ENCODE data around the gene SEMA6A. TPM values are rescaled to one million over a fixed set of nuclear protein-coding genes. Genes with fewer than 3 reads are reported as not detected.

SEMA6A gene
- total RNA-seq, 1 experiment from 2014 or later: 406 TPM

DNA sequence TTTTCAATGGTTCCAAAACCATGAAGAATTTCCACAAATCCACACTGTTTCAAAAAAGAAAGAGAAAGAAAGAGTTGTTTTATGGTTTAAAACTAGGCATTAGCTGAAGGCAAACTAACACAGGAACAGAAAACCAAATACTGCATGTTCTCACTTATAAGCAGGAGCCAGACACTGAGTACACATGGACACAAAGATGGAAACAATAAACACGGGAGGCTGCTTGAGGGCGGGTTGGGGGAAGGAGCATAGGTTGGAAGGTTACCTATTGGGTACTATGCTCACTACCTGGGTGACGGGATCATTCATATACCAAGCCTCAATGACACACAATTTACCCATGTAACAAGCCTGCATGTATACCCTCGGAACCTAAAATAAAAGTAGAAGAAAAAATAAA, 45.0 kb downstream of the SEMA6A start (continued):
- TF ChIP-seq OVOL2 (CRISPR knock-in tag; IDR thresholded peaks at IDR 0.05; ENCODE audit: borderline replicate concordance): no peak

DNA sequence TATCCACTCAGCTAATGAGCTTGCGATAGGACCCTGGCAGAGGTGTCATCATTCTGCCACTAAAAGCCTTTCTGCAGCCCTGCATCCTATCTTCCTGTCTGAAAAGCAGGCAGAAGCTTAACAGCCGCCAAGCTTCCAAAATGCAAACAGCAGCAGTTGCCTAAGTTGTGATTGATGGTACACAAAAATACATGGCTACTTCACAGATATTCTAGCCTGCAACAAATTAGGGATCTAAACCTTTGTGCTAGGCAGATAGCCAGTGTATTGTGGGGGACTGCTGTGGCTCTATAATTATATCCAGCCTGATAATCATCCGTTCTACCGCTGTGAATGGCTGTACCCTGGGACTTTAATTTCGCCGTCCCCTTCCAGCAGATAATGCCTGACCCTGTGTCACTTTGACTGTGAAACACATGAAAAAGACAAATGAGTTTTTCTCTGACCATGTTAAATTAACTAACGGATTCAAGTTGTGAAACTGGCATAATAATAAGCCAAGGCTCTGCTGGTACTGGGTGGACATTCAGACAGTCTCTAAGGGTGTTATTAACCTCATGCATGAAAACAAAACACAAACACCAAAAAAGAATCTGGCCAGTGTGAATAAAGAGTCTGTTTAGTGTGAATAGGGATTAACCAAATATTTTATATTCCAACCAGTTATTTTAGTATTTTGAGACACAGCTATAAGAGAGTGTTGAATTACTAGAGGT, 45.9 kb downstream of the SEMA6A start:
- peak; percentile 8 for ATAC-seq
- peaks cover 70% of the 10 kb centered on the region for H3K4me1 Mint-ChIP-seq
- CTCF ChIA-PET: interaction anchor here (0.5 to 1.2 kb wide), 4 partner anchors 9 to 699 kb away, joined by 3 to 4 read pairs (median 3); no protein-coding TSS in a partner anchor

More for the DNA sequence above, 45.9 kb downstream of the SEMA6A start:
- H3K9me3 Mint-ChIP-seq: no peaks in the 10 kb centered on the region
- no peak for TF ChIP-seq IRF2 (CRISPR knock-in tag; IDR thresholded peaks at IDR 0.05; ENCODE audit: borderline replicate concordance, low read depth)
- TF ChIP-seq, protein P1, sequence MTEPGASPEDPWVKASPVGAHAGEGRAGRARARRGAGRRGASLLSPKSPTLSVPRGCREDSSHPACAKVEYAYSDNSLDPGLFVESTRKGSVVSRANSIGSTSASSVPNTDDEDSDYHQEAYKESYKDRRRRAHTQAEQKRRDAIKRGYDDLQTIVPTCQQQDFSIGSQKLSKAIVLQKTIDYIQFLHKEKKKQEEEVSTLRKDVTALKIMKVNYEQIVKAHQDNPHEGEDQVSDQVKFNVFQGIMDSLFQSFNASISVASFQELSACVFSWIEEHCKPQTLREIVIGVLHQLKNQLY (CRISPR knock-in tag; IDR thresholded peaks at IDR 0.05): no peak
- no peak for TF ChIP-seq ZNF317 (CRISPR knock-in tag; IDR thresholded peaks at IDR 0.05; ENCODE audit: borderline replicate concordance, low read depth)
- TF ChIP-seq, protein P2, sequence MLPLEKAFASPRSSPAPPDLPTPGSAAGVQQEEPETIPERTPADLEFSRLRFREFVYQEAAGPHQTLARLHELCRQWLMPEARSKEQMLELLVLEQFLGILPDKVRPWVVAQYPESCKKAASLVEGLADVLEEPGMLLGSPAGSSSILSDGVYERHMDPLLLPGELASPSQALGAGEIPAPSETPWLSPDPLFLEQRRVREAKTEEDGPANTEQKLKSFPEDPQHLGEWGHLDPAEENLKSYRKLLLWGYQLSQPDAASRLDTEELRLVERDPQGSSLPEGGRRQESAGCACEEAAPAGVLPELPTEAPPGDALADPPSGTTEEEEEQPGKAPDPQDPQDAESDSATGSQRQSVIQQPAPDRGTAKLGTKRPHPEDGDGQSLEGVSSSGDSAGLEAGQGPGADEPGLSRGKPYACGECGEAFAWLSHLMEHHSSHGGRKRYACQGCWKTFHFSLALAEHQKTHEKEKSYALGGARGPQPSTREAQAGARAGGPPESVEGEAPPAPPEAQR (CRISPR knock-in tag; IDR thresholded peaks at IDR 0.05): no peak
- TF ChIP-seq, protein P3, sequence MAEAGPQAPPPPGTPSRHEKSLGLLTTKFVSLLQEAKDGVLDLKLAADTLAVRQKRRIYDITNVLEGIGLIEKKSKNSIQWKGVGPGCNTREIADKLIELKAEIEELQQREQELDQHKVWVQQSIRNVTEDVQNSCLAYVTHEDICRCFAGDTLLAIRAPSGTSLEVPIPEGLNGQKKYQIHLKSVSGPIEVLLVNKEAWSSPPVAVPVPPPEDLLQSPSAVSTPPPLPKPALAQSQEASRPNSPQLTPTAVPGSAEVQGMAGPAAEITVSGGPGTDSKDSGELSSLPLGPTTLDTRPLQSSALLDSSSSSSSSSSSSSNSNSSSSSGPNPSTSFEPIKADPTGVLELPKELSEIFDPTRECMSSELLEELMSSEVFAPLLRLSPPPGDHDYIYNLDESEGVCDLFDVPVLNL (CRISPR knock-in tag; IDR thresholded peaks at IDR 0.05; ENCODE audit: borderline replicate concordance, low read depth): no peak
- no peak for TF ChIP-seq SOX15 (CRISPR knock-in tag; IDR thresholded peaks at IDR 0.05)
- TF ChIP-seq, protein P4, sequence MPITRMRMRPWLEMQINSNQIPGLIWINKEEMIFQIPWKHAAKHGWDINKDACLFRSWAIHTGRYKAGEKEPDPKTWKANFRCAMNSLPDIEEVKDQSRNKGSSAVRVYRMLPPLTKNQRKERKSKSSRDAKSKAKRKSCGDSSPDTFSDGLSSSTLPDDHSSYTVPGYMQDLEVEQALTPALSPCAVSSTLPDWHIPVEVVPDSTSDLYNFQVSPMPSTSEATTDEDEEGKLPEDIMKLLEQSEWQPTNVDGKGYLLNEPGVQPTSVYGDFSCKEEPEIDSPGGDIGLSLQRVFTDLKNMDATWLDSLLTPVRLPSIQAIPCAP (CRISPR knock-in tag; IDR thresholded peaks at IDR 0.05): no peak
- no peak for TF ChIP-seq FOXJ3 (CRISPR knock-in tag; IDR thresholded peaks at IDR 0.05; ENCODE audit: borderline replicate concordance)
- no peak for TF ChIP-seq PRDM15 (CRISPR knock-in tag; IDR thresholded peaks at IDR 0.05)
- TF ChIP-seq ZNF219 (CRISPR knock-in tag; IDR thresholded peaks at IDR 0.05; ENCODE audit: borderline replicate concordance): no peak
- TF ChIP-seq JAZF1 (CRISPR knock-in tag; IDR thresholded peaks at IDR 0.05): no peak
- TF ChIP-seq, protein P5, sequence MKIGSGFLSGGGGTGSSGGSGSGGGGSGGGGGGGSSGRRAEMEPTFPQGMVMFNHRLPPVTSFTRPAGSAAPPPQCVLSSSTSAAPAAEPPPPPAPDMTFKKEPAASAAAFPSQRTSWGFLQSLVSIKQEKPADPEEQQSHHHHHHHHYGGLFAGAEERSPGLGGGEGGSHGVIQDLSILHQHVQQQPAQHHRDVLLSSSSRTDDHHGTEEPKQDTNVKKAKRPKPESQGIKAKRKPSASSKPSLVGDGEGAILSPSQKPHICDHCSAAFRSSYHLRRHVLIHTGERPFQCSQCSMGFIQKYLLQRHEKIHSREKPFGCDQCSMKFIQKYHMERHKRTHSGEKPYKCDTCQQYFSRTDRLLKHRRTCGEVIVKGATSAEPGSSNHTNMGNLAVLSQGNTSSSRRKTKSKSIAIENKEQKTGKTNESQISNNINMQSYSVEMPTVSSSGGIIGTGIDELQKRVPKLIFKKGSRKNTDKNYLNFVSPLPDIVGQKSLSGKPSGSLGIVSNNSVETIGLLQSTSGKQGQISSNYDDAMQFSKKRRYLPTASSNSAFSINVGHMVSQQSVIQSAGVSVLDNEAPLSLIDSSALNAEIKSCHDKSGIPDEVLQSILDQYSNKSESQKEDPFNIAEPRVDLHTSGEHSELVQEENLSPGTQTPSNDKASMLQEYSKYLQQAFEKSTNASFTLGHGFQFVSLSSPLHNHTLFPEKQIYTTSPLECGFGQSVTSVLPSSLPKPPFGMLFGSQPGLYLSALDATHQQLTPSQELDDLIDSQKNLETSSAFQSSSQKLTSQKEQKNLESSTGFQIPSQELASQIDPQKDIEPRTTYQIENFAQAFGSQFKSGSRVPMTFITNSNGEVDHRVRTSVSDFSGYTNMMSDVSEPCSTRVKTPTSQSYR (CRISPR knock-in tag; IDR thresholded peaks at IDR 0.05): no peak
- TF ChIP-seq FOXP4 (CRISPR knock-in tag; IDR thresholded peaks at IDR 0.05): no peak
- no peak for TF ChIP-seq NR2C2 (CRISPR knock-in tag; IDR thresholded peaks at IDR 0.05)
- TF ChIP-seq, protein P6, sequence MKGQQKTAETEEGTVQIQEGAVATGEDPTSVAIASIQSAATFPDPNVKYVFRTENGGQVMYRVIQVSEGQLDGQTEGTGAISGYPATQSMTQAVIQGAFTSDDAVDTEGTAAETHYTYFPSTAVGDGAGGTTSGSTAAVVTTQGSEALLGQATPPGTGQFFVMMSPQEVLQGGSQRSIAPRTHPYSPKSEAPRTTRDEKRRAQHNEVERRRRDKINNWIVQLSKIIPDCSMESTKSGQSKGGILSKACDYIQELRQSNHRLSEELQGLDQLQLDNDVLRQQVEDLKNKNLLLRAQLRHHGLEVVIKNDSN (CRISPR knock-in tag; IDR thresholded peaks at IDR 0.05): no peak
- TF ChIP-seq ETV6 (CRISPR knock-in tag; IDR thresholded peaks at IDR 0.05): no peak
- no peak for TF ChIP-seq ZNF671 (CRISPR knock-in tag; IDR thresholded peaks at IDR 0.05)
- no peak for TF ChIP-seq ZNF263 (CRISPR knock-in tag; IDR thresholded peaks at IDR 0.05; ENCODE audit: low read depth)
- peak overlapping the region; percentile 40 for H3K4me3 Mint-ChIP-seq
- H3K27ac Mint-ChIP-seq: peak overlapping the region; percentile 6; the same call in 1 of the 2 replicates
- no peaks in the 10 kb centered on the region for H3K27me3 Mint-ChIP-seq (ENCODE audit: low read depth)
- DNase-seq (ENCODE audit: low spot score): no peak
- POLR2A ChIA-PET: no interaction called here
- H3K36me3 Mint-ChIP-seq: no peaks in the 10 kb centered on the region
